ENCODE data around the gene CACNG7.
A peak's percentile ranks its signal among the peaks of the same experiment; 100 is the strongest.

The CACNG7 gene

GRCh38 chr19:53957448-53958167 lies 48.5 kb downstream of the CACNG7 start:
- FAIRE-seq: no peak

GRCh38 chr19:53958168-53958571 lies 49.1 kb downstream of the CACNG7 start:
- FAIRE-seq: no peak

- FAIRE-seq: no peak
Observed at GRCh38 chr19:53958823-53959757, 50.0 kb downstream of the CACNG7 start.

GRCh38 chr19:53960187-53960586 lies 51.1 kb downstream of the CACNG7 start:
- no peak for FAIRE-seq

GRCh38 chr19:53960886-53961285 lies 51.8 kb downstream of the CACNG7 start:
- no peak for FAIRE-seq

- no peak for FAIRE-seq
Observed at GRCh38 chr19:53961523-53962356, 52.7 kb downstream of the CACNG7 start.

- FAIRE-seq: no peak
Observed at GRCh38 chr19:53962887-53963431, 53.9 kb downstream of the CACNG7 start, which contains the start of gene CACNG8. Gene CACNG8 (plus strand): TSS chr19:53962937.

- FAIRE-seq: no peak
Observed at GRCh38 chr19:53965091-53965490, 56.0 kb downstream of the CACNG7 start.

- no peak for FAIRE-seq
Observed at GRCh38 chr19:53966931-53967330, 57.9 kb downstream of the CACNG7 start.

GRCh38 chr19:53969366-53969765 lies 60.3 kb downstream of the CACNG7 start:
- no peak for FAIRE-seq

GRCh38 chr19:53971673-53972072 lies 62.6 kb downstream of the CACNG7 start:
- FAIRE-seq: no peak

- FAIRE-seq: peak; percentile 51
Observed at GRCh38 chr19:53977429-53977990, 68.4 kb downstream of the CACNG7 start.

GRCh38 chr19:53977991-53978731 lies 69.1 kb downstream of the CACNG7 start:
- FAIRE-seq: no peak

GRCh38 chr19:53978975-53979801 lies 70.1 kb downstream of the CACNG7 start:
- FAIRE-seq: no peak

GRCh38 chr19:53980539-53981375 lies 71.7 kb downstream of the CACNG7 start:
- FAIRE-seq: no peak

- no peak for FAIRE-seq
Observed at GRCh38 chr19:53981376-53981951, 72.4 kb downstream of the CACNG7 start.

GRCh38 chr19:53982001-53982451 lies 72.9 kb downstream of the CACNG7 start:
- FAIRE-seq: no peak

- no peak for FAIRE-seq
Observed at GRCh38 chr19:53982611-53983010, 73.5 kb downstream of the CACNG7 start.
